OCI-LY3 (cell line): ENCODE results near the gene ACAD11.

Source experiments
- H2AFZ ChIP-seq: fragments of 200-600, 300-600 bp; shearing (Covaris generic); 2 replicates; pipeline ENCODE4 v1.6.0; 2014; ENCODE audit warnings: antibody characterized with exemption, low read depth, low read length
- H3K27ac ChIP-seq: fragments of 200-600, 300-600 bp; sonication (generic); 2 replicates; pipeline ENCODE4 v1.5.1; 2014; ENCODE audit warnings: mild to moderate bottlenecking, low read length, moderate library complexity, mixed read lengths
- H3K27me3 ChIP-seq: fragments of 200-600, 300-600 bp; sonication (generic); 2 replicates; pipeline ENCODE4 v1.6.1; 2014; ENCODE audit warnings: low read depth, low read length, mixed read lengths
- H3K36me3 ChIP-seq: fragments of 200-600, 300-600 bp; sonication (generic); replicated peaks from 2 replicates; pipeline ENCODE3; 2014; ENCODE audit warnings: low read depth, low read length, mixed read lengths
- H3K4me1 ChIP-seq: fragments of 300-600, 200-600 bp; sonication (generic); 2 replicates; pipeline ENCODE4 v1.6.1; 2014; ENCODE audit warnings: low read length, mixed read lengths
- H3K4me2 ChIP-seq: fragments of 200-600, 300-600 bp; sonication (generic); 2 replicates; pipeline ENCODE4 v1.6.1; 2014; ENCODE audit warnings: low read length, mixed read lengths
- H3K4me3 ChIP-seq: fragments of 300-600, 200-600 bp; sonication (generic); 2 replicates; pipeline ENCODE4 v1.5.1; 2014; ENCODE audit warnings: antibody characterized with exemption, mild to moderate bottlenecking, low read length, moderate library complexity
- H3K79me2 ChIP-seq: fragments of 300-600, 200-600 bp; shearing (Covaris generic); 2 replicates; pipeline ENCODE4 v1.6.1; 2014; ENCODE audit warnings: mild to moderate bottlenecking, low read length, mixed read lengths
- H3K9ac ChIP-seq: fragments of 300-600, 200-600 bp; shearing (Covaris generic); 2 replicates; pipeline ENCODE4 v1.6.0; 2014; ENCODE audit warnings: mild to moderate bottlenecking, low read length, moderate library complexity
- H3K9me3 ChIP-seq: fragments of 200-600, 300-600 bp; shearing (Covaris generic); 2 replicates; pipeline ENCODE4 v1.6.1; 2014; ENCODE audit warnings: low read length, mixed read lengths; ENCODE audit not compliant: insufficient read depth
- H4K20me1 ChIP-seq: fragments of 200-600, 300-600 bp; sonication (generic); 2 replicates; pipeline ENCODE4 v1.6.1; 2016; ENCODE audit warnings: low read length, mixed read lengths; ENCODE audit not compliant: insufficient read depth
- EZH2phosphoT487 ChIP-seq: fragments of 200-600 bp; shearing (Covaris generic); IDR thresholded peaks from 2 replicates; pipeline ENCODE4 v1.6.1; 2018; ENCODE audit warnings: antibody characterized with exemption, mixed run types, low read depth

The ACAD11 gene

DNA sequence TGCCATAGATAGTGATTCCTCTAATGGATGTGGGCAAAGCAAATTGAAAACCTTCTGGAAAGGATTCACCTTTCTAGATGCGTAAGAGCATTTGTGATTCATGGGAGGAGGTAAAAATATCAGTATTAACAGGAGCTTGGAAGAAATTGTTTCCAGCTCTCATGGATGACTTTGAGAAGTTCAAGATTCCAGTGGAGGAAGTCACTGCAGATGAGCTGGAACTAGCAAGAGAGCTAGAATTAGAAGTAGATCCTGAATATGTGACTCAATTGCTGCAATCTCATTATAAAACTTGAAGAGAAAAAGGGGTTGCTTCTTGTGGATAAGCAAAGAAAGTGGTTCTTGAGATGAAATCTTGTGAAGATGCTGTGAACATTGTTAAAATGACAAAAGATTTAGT, 150.5 kb downstream of the ACAD11 start:
- Histone ChIP-seq H3K36me3 (peaks cover 36% of the 10 kb centered on the region), H4K20me1 (no peaks in the 10 kb centered on the region)

More for the DNA sequence above, 150.5 kb downstream of the ACAD11 start:
- Histone ChIP-seq H3K27me3 (no peaks in the 10 kb centered on the region), H2AFZ (no peak overlapping the region), H3K79me2 (no peaks in the 10 kb centered on the region), H3K27ac (no peak overlapping the region), H3K4me1 (no peaks in the 10 kb centered on the region), H3K4me2 (no peak overlapping the region), H3K9me3 (no peaks in the 10 kb centered on the region), H3K4me3 (no peak overlapping the region), H3K9ac (no peak overlapping the region)
- no peak for TF ChIP-seq EZH2phosphoT487
